T-cell (primary cell): ENCODE data around the gene GDPD1. TPM values are rescaled to one million over a fixed set of nuclear protein-coding genes. Genes with fewer than 3 reads are reported as not detected.
"Not testable (repeated sequence)": the region's sequence is repeated elsewhere in the genome, so short reads cannot be mapped to it uniquely, and the experiment has no call there.

Experiments
- ATAC-seq, 4 experiments: fragments of 200-7000 bp in 3 of 4; fragments of 150-1000 bp in 1 of 4; cut with Tn5 transposase; replicated peaks in 1 of 4; 1 replicate in 3 of 4; 2 replicates in 1 of 4; pipeline ENCODE4 v1.10.0; 2021; ENCODE audit warnings: moderate library complexity in 3 of 4, mild to moderate bottlenecking in 2 of 4, moderate number of reproducible peaks in 1 of 4
- CTCF ChIA-PET, 2 donors: fragments of 300-600 bp; sonication (Branson Sonifier 250); formaldehyde crosslinking; loops; one replicate each; lab custom pipeline; 2022; ENCODE audit warnings: antibody characterized with exemption in 2 of 2; lab: Charles Lee
- POLR2A ChIA-PET, 2 donors: fragments of 300-600 bp; sonication (Branson Sonifier 250); formaldehyde crosslinking; loops; one replicate each; lab custom pipeline; 2022; ENCODE audit warnings: antibody characterized with exemption in 2 of 2; lab: Charles Lee
- DNase-seq, 35 experiments: peaks; one replicate each; pipeline versions ENCODE4 v3.0.0 to v3.0.0-alpha.2; 2013 to 2023
- H3K27ac ChIP-seq: one replicate; pipeline ENCODE4 v1.5.1; 2013; ENCODE audit warnings: low read length
- H3K27me3 ChIP-seq, 2 experiments: replicated peaks in 1 of 2; 1 replicate in 1 of 2; 2 replicates in 1 of 2; pipeline versions ENCODE4 v1.6.1 to v1.7.0; 2013; ENCODE audit warnings: low read length in 1 of 2, mixed read lengths in 1 of 2; ENCODE audit not compliant: control insufficient read depth in 2 of 2, insufficient read depth in 2 of 2; ENCODE audit errors: extremely low read depth in 1 of 2
- H3K36me3 ChIP-seq, 2 donors: 1 replicate in 1 of 2; 2 replicates in 1 of 2; pipeline versions ENCODE4 v1.6.1 to v1.7.0; 2013; ENCODE audit warnings: low read length in 1 of 2; ENCODE audit not compliant: control insufficient read depth in 2 of 2, insufficient read depth in 1 of 2; ENCODE audit errors: extremely low read depth in 1 of 2
- H3K4me1 ChIP-seq, 2 experiments: 1 replicate in 1 of 2; 2 replicates in 1 of 2; pipeline versions ENCODE4 v1.6.1 to v1.7.0; 2013; ENCODE audit warnings: low read length in 2 of 2, mixed read lengths in 1 of 2; ENCODE audit not compliant: insufficient read depth in 2 of 2, control insufficient read depth in 1 of 2; ENCODE audit errors: extremely low read depth in 1 of 2
- H3K4me3 ChIP-seq, 2 donors: 1 replicate in 1 of 2; 2 replicates in 1 of 2; pipeline versions ENCODE4 v1.5.1 to v1.7.0; 2013; ENCODE audit warnings: mild to moderate bottlenecking in 2 of 2, low read length in 1 of 2, moderate library complexity in 1 of 2; ENCODE audit not compliant: control insufficient read depth in 1 of 2; ENCODE audit errors: extremely low read depth in 1 of 2
- H3K9me3 ChIP-seq: 2 replicates; pipeline ENCODE4 v1.7.0; 2013
- H3K27ac Mint-ChIP-seq, 2 donors: one replicate each; pipeline ENCODE4 v1.8.0; 2020 to 2021; ENCODE audit warnings: mild to moderate bottlenecking in 2 of 2, mixed read lengths in 2 of 2
- H3K27me3 Mint-ChIP-seq, 2 donors: one replicate each; pipeline ENCODE4 v1.8.0; 2021 to 2022; ENCODE audit warnings: mixed read lengths in 2 of 2
- H3K36me3 Mint-ChIP-seq: one replicate; pipeline ENCODE4 v1.8.0; 2021; ENCODE audit warnings: mixed read lengths
- H3K4me1 Mint-ChIP-seq, 3 donors: one replicate each; pipeline ENCODE4 v1.8.0; 2020 to 2022; ENCODE audit warnings: mixed read lengths in 3 of 3, mild to moderate bottlenecking in 1 of 3
- H3K4me3 Mint-ChIP-seq, 3 donors: one replicate each; pipeline ENCODE4 v1.8.0; 2020 to 2022; ENCODE audit warnings: mild to moderate bottlenecking in 3 of 3, mixed read lengths in 3 of 3, moderate library complexity in 3 of 3
- H3K9me3 Mint-ChIP-seq, 3 donors: one replicate each; pipeline ENCODE4 v1.8.0; 2020 to 2022; ENCODE audit warnings: mixed read lengths in 3 of 3
- WGBS: methylation state at CpG from one replicate; pipeline ENCODE4 v1.1.5; 2013; ENCODE audit warnings: missing lambda C conversion rate; ENCODE audit not compliant: insufficient coverage; 5-methylcytosine and 5-hydroxymethylcytosine counted together
- total RNA-seq, 35 experiments: library from RNA in 6 of 35; stranded (reverse) in 6 of 35; fragments of 120-200 nt in 1 of 35; gene quantifications; one replicate each; pipeline versions ENCODE4 v1.2.1 to v1.2.4 and lab custom pipeline; 2013 to 2026

Gene GDPD1
- total RNA-seq, 5 donors from 2014 or later (not counting 1 experiment from before 2014, with no cell fraction given): 2.4 to 4.9 (median 3.1) TPM

GRCh38 chr17:59311521-59311920, 91.2 kb downstream of the GDPD1 start:
- not testable (repeated sequence) for H3K4me1 ChIP-seq, H3K27me3 ChIP-seq, H3K27ac Mint-ChIP-seq, ATAC-seq, H3K36me3 ChIP-seq, H3K9me3 Mint-ChIP-seq, H3K4me3 Mint-ChIP-seq, H3K27me3 Mint-ChIP-seq, H3K4me1 Mint-ChIP-seq, DNase-seq, H3K9me3 ChIP-seq, H3K27ac ChIP-seq, H3K4me3 ChIP-seq, H3K36me3 Mint-ChIP-seq
- POLR2A ChIA-PET: interaction anchor here in 1 of 2 donors (0.6 kb wide), 1 partner anchor 51 kb away, joined by 3 read pairs; no protein-coding TSS in a partner anchor
- CTCF ChIA-PET: interaction anchor here (0.6 to 7.4 kb wide), 15 partner anchors 17 to 987 kb away, joined by 3 to 79 read pairs (median 4); no protein-coding TSS in a partner anchor
- 86% methylated on average over 7 of the region's 7 CpGs for WGBS

- Histone ChIP-seq H3K27me3 (no peaks in the 10 kb centered on the region), H3K36me3 (no peaks in the 10 kb centered on the region), H3K9me3 (no peaks in the 10 kb centered on the region), H3K4me3 (no peak overlapping the region), H3K27ac (no peak overlapping the region), H3K4me1 (no peaks in the 10 kb centered on the region)
- Mint-ChIP-seq H3K4me3 (no peak overlapping the region), H3K36me3 (no peaks in the 10 kb centered on the region), H3K9me3 (no peaks in the 10 kb centered on the region), H3K27me3 (no peaks in the 10 kb centered on the region), H3K4me1 (peaks cover under 1 to 5% (median 3%) of the 10 kb centered on the region in 3 donors), H3K27ac (no peak overlapping the region)
- ATAC-seq (no peak), DNase-seq (no peak)
- POLR2A ChIA-PET: no interaction called here
- WGBS: 80% methylated on average over 2 of the region's 4 CpGs
- CTCF ChIA-PET: interaction anchor here (0.6 to 7.4 kb wide), 6 partner anchors 14 to 130 kb away, joined by 3 to 42 read pairs (median 4); no protein-coding TSS in a partner anchor
These were observed 95.6 kb downstream of the GDPD1 start for GRCh38 chr17:59315866-59316265.

Other genes with a start within 250 kb of the GDPD1 start
- gene TRIM37, start 113.6 kb upstream of the GDPD1 start, total RNA-seq: 10 to 100 TPM; 17.9 to 26.4 (median 24.1) TPM
- 10 to 100 TPM; 12.4 to 15.6 (median 15.2) TPM for gene SKA2, start 65.3 kb upstream of the GDPD1 start, total RNA-seq
- gene PRR11, start 64.8 kb upstream of the GDPD1 start, total RNA-seq: 1 to 10 TPM; 1.1 to 3.3 (median 1.8) TPM
- 10 to 100 TPM in 4 of 5 donors, 1 to 10 TPM in 1; 8.5 to 17.4 (median 16.5) TPM for gene SMG8, start 10.5 kb upstream of the GDPD1 start, total RNA-seq
- gene YPEL2, start 111.1 kb downstream of the GDPD1 start, total RNA-seq: 10 to 100 TPM; 29.7 to 58.5 (median 52.0) TPM